ENCODE measurements around the gene PFKFB3. TPM values are rescaled to one million over a fixed set of nuclear protein-coding genes. Genes with fewer than 3 reads are reported as not detected.

PFKFB3 gene
- total RNA-seq, 1 experiment from 2014 or later: 36.8 TPM

DNA sequence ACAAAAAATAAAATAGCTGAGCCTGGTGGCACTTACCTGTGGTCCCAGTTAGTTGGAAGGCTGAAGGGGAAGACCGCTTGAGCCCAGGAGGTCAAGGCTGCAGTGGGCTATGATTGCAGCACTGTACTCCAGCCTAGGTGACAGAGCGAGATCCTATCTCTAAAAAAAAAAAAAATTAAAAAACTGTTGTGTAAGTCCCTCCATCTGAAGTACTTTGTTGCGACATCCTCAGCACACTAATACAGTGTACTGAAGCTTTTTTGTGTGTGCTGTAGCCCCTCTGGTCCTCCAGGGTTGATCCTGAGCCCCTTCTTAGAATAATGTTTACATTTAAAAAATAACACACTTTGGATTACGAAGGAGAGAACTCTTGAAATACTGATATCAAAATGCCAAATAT, 71.3 kb downstream of the PFKFB3 start:
- no peak overlapping the region for H4K91ac ChIP-seq (ENCODE audit: insufficient read length, low read depth, low read length)
- no peak for DNase-seq
- no peak overlapping the region for H3K18ac ChIP-seq (ENCODE audit: insufficient read length, low read depth, low read length)
- H3K9ac ChIP-seq (ENCODE audit: extremely low read depth, insufficient read length, low read length): no peak overlapping the region
- no peaks in the 10 kb centered on the region for H3K79me2 ChIP-seq (ENCODE audit: insufficient read depth, low read length)
- H4K8ac ChIP-seq (replicated peaks; ENCODE audit: insufficient read length, low read depth, low read length): no peak overlapping the region
- no peaks in the 10 kb centered on the region for H3K9me3 ChIP-seq (ENCODE audit: control insufficient read depth, low read depth, low read length)
- H3K9me3 Mint-ChIP-seq: no peaks in the 10 kb centered on the region; a peak in 1 of 5 replicates
- H2BK15ac ChIP-seq (ENCODE audit: low read depth, low read length): no peak overlapping the region
- H2BK5ac ChIP-seq (ENCODE audit: insufficient read length, low read length): no peak overlapping the region
- no peaks in the 10 kb centered on the region; the same call in 1 of the 2 replicates for H3K27me3 Mint-ChIP-seq (ENCODE audit: low read depth)
- H2BK120ac ChIP-seq (ENCODE audit: low read depth, low read length, poor library complexity, severe bottlenecking): no peak overlapping the region
- H3K4me2 ChIP-seq (ENCODE audit: insufficient read depth, insufficient read length, low read length): no peak overlapping the region
- H3K27ac ChIP-seq (ENCODE audit: insufficient read length, low read depth, low read length): no peak overlapping the region
- no peak overlapping the region for H2BK20ac ChIP-seq (ENCODE audit: low read depth, low read length, poor library complexity, severe bottlenecking)
- no peaks in the 10 kb centered on the region for H4K20me1 ChIP-seq (ENCODE audit: control insufficient read depth, insufficient read depth, insufficient read length)
- H3K23me2 ChIP-seq (ENCODE audit: insufficient read length, low read depth, low read length, poor library complexity, severe bottlenecking): no peaks in the 10 kb centered on the region
- no peaks in the 10 kb centered on the region for H3K4me1 ChIP-seq (ENCODE audit: insufficient read depth, low read length)
- no peak for TF ChIP-seq CTCF (conservative IDR thresholded peaks at IDR 0.05)
- H3K27me3 ChIP-seq (ENCODE audit: insufficient read depth, low read length): no peaks in the 10 kb centered on the region
- H2AFZ ChIP-seq (ENCODE audit: low read length): no peak overlapping the region
- no peak overlapping the region for H3T11ph ChIP-seq (ENCODE audit: low read length)
- no peak overlapping the region for H3K23ac ChIP-seq (ENCODE audit: insufficient read length, low read depth, low read length)
- H3K79me1 ChIP-seq (ENCODE audit: insufficient read depth, low read depth, low read length, poor library complexity, severe bottlenecking): no peaks in the 10 kb centered on the region
- no peak overlapping the region for H3K27ac Mint-ChIP-seq
- H3K4ac ChIP-seq (ENCODE audit: low read depth, low read length): no peak overlapping the region
- H2BK12ac ChIP-seq (ENCODE audit: insufficient read length, low read depth, low read length): no peak overlapping the region
- H3K14ac ChIP-seq (ENCODE audit: insufficient read depth, low read length): no peak overlapping the region
- no peak overlapping the region for H4K5ac ChIP-seq (ENCODE audit: insufficient read length, low read depth, low read length)
- no peak overlapping the region for H3K56ac ChIP-seq (ENCODE audit: insufficient read length, low read depth, low read length)
- H2AK5ac ChIP-seq (ENCODE audit: insufficient read length, low read length): no peak overlapping the region
- peaks cover 6 to 7% of the 10 kb centered on the region in 2 experiments; a peak in 2 of 4 replicates for H3K4me1 Mint-ChIP-seq
- no peak overlapping the region for H3K4me3 Mint-ChIP-seq
- no CpG with 5 or more reads among the region's 4 CpGs for WGBS (ENCODE audit: extremely low coverage, insufficient read length, low lambda C conversion rate)
- no peaks in the 10 kb centered on the region for H3K36me3 Mint-ChIP-seq (ENCODE audit: insufficient read depth in 1 of 3, low read depth in 3 of 3)

Data from H9 (cell line).